GM18517 (cell line): ENCODE measurements around the gene GAGE13.
"Not testable (repeated sequence)": the region's sequence is repeated elsewhere in the genome, so short reads cannot be mapped to it uniquely, and the experiment has no call there.

Experiments
- ATAC-seq: cut with Tn5 transposase; IDR thresholded peaks from one replicate; pipeline ENCODE4 v1.9.1; 2021; ENCODE audit warnings: mild to moderate bottlenecking, moderate library complexity; ENCODE audit not compliant: unreplicated experiment

Gene GAGE13

GRCh38 chrX:49330421-49330820 is 961 bp upstream of the GAGE13 start:
- not testable (repeated sequence) for ATAC-seq

GRCh38 chrX:49331841-49332240 is 459 bp downstream of the GAGE13 start:
- not testable (repeated sequence) for ATAC-seq

GRCh38 chrX:49341449-49341848 is 10.1 kb downstream of the GAGE13 start:
- not testable (repeated sequence) for ATAC-seq

- ATAC-seq: not testable (repeated sequence)
Measured at GRCh38 chrX:49344496-49345175, 13.3 kb downstream of the GAGE13 start.

GRCh38 chrX:49345402-49345801 is 14.0 kb downstream of the GAGE13 start:
- ATAC-seq: not testable (repeated sequence)

- ATAC-seq: not testable (repeated sequence)
Measured at GRCh38 chrX:49346150-49346549, 14.8 kb downstream of the GAGE13 start.
